GM23248 (cell line): Measurements from ENCODE around the gene OXT. TPM values are rescaled to one million over a fixed set of nuclear protein-coding genes. Genes with fewer than 3 reads are reported as not detected.
"Not testable (repeated sequence)": the region's sequence is repeated elsewhere in the genome, so short reads cannot be mapped to it uniquely, and the experiment has no call there.

Experiments used
- DNase-seq: peaks from one replicate; pipeline ENCODE4 v3.0.0-alpha.2; 2015
- H2AFZ ChIP-seq: fragments of 200-600 bp; sonication (generic); 2 replicates; pipeline ENCODE4 v1.6.1; 2016; ENCODE audit warnings: antibody characterized with exemption
- H3F3A ChIP-seq: fragments of 200-600 bp; sonication (generic); 2 replicates; pipeline ENCODE4 v1.6.1; 2016; ENCODE audit warnings: mild to moderate bottlenecking, antibody characterized with exemption, mixed run types; ENCODE audit not compliant: insufficient read depth
- H3K27ac ChIP-seq: fragments of 200-600 bp; sonication (generic); 2 replicates; pipeline ENCODE4 v1.5.1; 2016; ENCODE audit warnings: mild to moderate bottlenecking
- H3K27me3 ChIP-seq: fragments of 200-600 bp; sonication (generic); replicated peaks from 2 replicates; pipeline ENCODE4 v1.6.1; 2016; ENCODE audit warnings: mild to moderate bottlenecking; ENCODE audit not compliant: insufficient read depth
- H3K36me3 ChIP-seq: fragments of 200-600 bp; sonication (generic); 2 replicates; pipeline ENCODE4 v1.6.1; 2016; ENCODE audit warnings: low read depth, mild to moderate bottlenecking
- H3K4me1 ChIP-seq: fragments of 200-600 bp; sonication (generic); 2 replicates; pipeline ENCODE4 v1.6.1; 2016; ENCODE audit warnings: mild to moderate bottlenecking; ENCODE audit not compliant: insufficient read depth
- H3K4me2 ChIP-seq: fragments of 200-600 bp; sonication (generic); one replicate; pipeline ENCODE4 v1.6.1; 2016; ENCODE audit warnings: mild to moderate bottlenecking; ENCODE audit not compliant: unreplicated experiment
- H3K4me3 ChIP-seq: fragments of 200-600 bp; sonication (generic); 2 replicates; pipeline ENCODE4 v1.5.1; 2016; ENCODE audit warnings: mild to moderate bottlenecking
- H3K79me2 ChIP-seq: fragments of 200-600 bp; sonication (generic); 2 replicates; pipeline ENCODE4 v1.6.1; 2016; ENCODE audit warnings: mild to moderate bottlenecking; ENCODE audit not compliant: insufficient read depth
- H3K9ac ChIP-seq: fragments of 200-600 bp; sonication (generic); 2 replicates; pipeline ENCODE4 v1.6.1; 2016; ENCODE audit warnings: mild to moderate bottlenecking
- H3K9me2 ChIP-seq: fragments of 200-600 bp; sonication (generic); 2 replicates; pipeline ENCODE4 v1.6.1; 2016; ENCODE audit warnings: mixed run types, mild to moderate bottlenecking, moderate library complexity; ENCODE audit not compliant: insufficient read depth
- H3K9me3 ChIP-seq: fragments of 200-600 bp; sonication (generic); one replicate; pipeline ENCODE4 v1.6.1; 2017; ENCODE audit warnings: low read depth
- H4K20me1 ChIP-seq: fragments of 200-600 bp; sonication (generic); 2 replicates; pipeline ENCODE4 v1.6.0; 2016; ENCODE audit not compliant: insufficient read depth
- EZH2 ChIP-seq: fragments of 200-600 bp; sonication (generic); IDR thresholded peaks from 2 replicates; pipeline ENCODE4 v1.6.1; 2018; ENCODE audit warnings: antibody characterized with exemption, mild to moderate bottlenecking; ENCODE audit not compliant: insufficient read depth, poor library complexity, severe bottlenecking
- EZH2phosphoT487 ChIP-seq: fragments of 200-600 bp; sonication (generic); IDR thresholded peaks from 2 replicates; pipeline ENCODE4 v1.6.1; 2018; ENCODE audit warnings: antibody characterized with exemption, moderate library complexity, mild to moderate bottlenecking, low read depth; ENCODE audit not compliant: insufficient read depth
- WGBS, 2 experiments: methylation state at CpG; one replicate each; pipeline ENCODE4 v1.1.6; 2015 to 2017; ENCODE audit warnings: low lambda C conversion rate in 2 of 2, low coverage in 1 of 2; ENCODE audit errors: missing lambda C conversion rate in 2 of 2; 5-methylcytosine and 5-hydroxymethylcytosine counted together
- in situ Hi-C: fragments of 300-500 bp; cut with MboI; formaldehyde crosslinking; loops from 2 replicates; pipeline ENCODE4 v1.15.0; 2020
- polyA plus RNA-seq: library from polyadenylated mRNA; unstranded; fragments of >200 nt; fragmentation: Nextera tagmentation; extraction: Ambion mirVana; gene quantifications from 2 replicates; pipeline ENCODE4 v1.2.1, GENCODE V29; 2016
- total RNA-seq: library from RNA; depleted of rRNA; stranded (reverse); fragments of >200 nt; shearing (Covaris generic); gene quantifications from 2 replicates; pipeline ENCODE4 v1.2.3, GENCODE V29; 2014

Gene OXT
- total and polyA plus RNA-seq, 2 experiments from 2014 or later = 0.40 TPM; not detected in 1

DNA sequence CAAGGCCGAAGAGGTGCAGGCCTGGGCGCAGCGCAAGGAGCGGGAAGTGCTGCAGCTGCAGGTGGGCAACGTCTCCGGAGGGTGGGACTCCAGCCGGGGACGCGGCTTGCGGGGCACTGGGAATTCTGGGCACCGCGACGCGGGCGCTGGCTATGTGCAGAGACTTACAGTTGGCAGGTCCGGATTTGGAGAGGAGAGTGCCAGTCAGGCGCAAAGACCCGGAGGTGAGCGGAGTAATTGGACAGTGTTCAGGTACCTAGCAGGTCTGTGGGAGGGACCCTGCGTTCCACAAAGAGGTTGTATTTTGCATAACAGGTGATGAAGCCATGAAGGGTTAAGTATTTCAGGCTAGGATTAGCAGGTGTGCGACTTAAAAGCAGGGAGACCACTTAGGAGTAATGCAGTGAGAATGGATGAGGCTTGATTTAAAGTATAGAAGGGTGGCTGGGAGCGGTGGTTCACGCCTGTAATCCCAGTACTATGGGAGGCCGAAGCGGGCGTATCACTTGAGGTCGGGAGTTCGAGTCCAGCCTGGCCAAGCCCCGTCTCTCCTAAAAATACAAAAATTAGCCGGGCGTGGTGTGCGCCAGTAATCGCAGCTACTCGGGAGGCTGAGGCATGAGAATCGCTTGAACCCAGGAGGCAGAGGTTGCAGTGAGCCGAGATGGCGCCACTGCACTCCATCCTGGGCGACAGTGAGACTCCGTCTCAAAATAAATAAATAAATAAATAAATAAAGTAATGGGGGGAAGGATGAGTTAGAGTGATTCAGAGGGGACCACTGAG, 24.6 kb upstream of the OXT start:
- H2AFZ ChIP-seq = peak overlapping the region; percentile 83
- H3K4me3 ChIP-seq = peak overlapping the region; percentile 92
- H3K9ac ChIP-seq = peak overlapping the region; percentile 85
- peak overlapping the region; percentile 83 for H3K4me2 ChIP-seq
- in situ Hi-C loops = no loop called here
- no peaks in the 10 kb centered on the region for H4K20me1 ChIP-seq
- peak overlapping the region; percentile 77; the same call in 1 of the 2 replicates for H3K27ac ChIP-seq
- 0 out of 2 replicates have a peak, but pooled peaks cover 6% of the 10 kb centered on the region for H3F3A ChIP-seq
- peaks cover 5% of the 10 kb centered on the region; the same call in 1 of the 2 replicates for H3K4me1 ChIP-seq
- H3K36me3 ChIP-seq = peaks cover 5% of the 10 kb centered on the region; the same call in 1 of the 2 replicates
- no peaks in the 10 kb centered on the region for H3K9me3 ChIP-seq
- no peak for TF ChIP-seq EZH2phosphoT487
- TF ChIP-seq EZH2 = no peak
- H3K79me2 ChIP-seq = peaks cover 19% of the 10 kb centered on the region
- 21 to 30% methylated on average over 37 to 38 of the region's 39 CpGs for WGBS, 2 experiments
- no peak for DNase-seq
- H3K9me2 ChIP-seq = no peaks in the 10 kb centered on the region
- no peaks in the 10 kb centered on the region for H3K27me3 ChIP-seq

DNA sequence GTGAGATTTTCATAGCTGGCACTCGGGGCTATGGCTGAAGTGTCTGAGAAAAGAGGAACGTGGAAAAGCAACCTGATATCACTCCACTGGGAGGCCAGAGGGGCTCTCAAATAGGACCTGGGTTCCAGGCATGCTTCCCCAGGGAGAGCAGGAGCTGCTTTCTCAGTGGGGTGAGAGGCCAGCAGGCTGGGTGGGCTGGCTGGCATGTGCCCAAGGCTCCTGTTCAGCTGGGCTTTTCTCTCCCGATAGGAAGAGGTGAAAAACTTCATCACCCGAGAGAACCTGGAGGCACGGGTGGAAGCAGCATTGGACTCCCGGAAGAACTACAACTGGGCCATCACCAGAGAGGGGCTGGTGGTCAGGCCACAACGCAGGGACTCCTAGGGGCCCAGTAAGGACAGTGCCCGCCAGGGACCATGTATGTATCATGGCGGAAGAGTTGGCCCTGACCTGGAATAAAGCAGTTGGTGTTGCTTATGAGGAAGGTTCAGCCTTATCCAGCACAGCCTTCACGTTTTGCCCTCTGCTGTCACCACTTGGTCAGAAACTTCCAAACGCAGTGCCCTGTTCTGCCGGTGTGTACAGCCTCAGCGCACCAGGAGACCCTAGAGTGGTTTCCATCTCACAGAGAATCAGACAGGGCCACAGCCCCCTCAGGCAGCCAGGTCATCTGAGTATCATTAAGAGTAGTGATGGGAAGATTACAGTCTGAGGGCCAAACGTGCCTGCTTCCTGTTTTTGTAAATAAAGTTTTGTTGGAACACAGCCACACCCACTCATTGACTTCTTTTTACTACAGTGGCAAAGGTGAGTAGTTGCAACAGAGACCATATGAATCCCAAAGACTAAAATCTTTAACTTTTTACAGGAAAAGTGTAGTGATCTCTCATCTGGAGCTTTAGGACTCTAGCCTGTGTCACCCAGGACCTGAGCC, 23.7 kb upstream of the OXT start:
- peak overlapping the region; percentile 83 for H3K4me2 ChIP-seq
- no peaks in the 10 kb centered on the region for H3K4me1 ChIP-seq
- peak overlapping the region; percentile 92; the same call in 1 of the 2 replicates for H3K4me3 ChIP-seq
- H3K9me3 ChIP-seq = no peaks in the 10 kb centered on the region
- peaks cover 19% of the 10 kb centered on the region for H3K79me2 ChIP-seq
- TF ChIP-seq EZH2 (no peak), EZH2phosphoT487 (no peak)
- peak overlapping the region; percentile 85; the same call in 1 of the 2 replicates for H3K9ac ChIP-seq
- no peak overlapping the region for H3K27ac ChIP-seq
- H4K20me1 ChIP-seq = no peaks in the 10 kb centered on the region
- H3F3A ChIP-seq = no peaks in the 10 kb centered on the region
- no peak overlapping the region for H2AFZ ChIP-seq
- 78 to 83% methylated on average over 14 of the region's 14 CpGs for WGBS, 2 experiments
- no peak for DNase-seq
- in situ Hi-C loops = no loop called here
- H3K9me2 ChIP-seq = no peaks in the 10 kb centered on the region
- peaks cover 5% of the 10 kb centered on the region; the same call in 1 of the 2 replicates for H3K36me3 ChIP-seq
- no peaks in the 10 kb centered on the region for H3K27me3 ChIP-seq

GRCh38 chr20:3051385-3052019, 19.9 kb upstream of the OXT start:
- Histone ChIP-seq H3K4me1 (no peaks in the 10 kb centered on the region), H2AFZ (no peak overlapping the region), H3K27me3 (no peaks in the 10 kb centered on the region), H3K4me2 (no peak overlapping the region), H3K27ac (no peak overlapping the region), H3K9me3 (no peaks in the 10 kb centered on the region), H3K36me3 (peaks cover 5% of the 10 kb centered on the region; the same call in 1 of the 2 replicates), H3K9ac (no peak overlapping the region), H3K4me3 (no peak overlapping the region), H3F3A (no peaks in the 10 kb centered on the region), H3K9me2 (no peaks in the 10 kb centered on the region), H3K79me2 (peaks cover 17% of the 10 kb centered on the region), H4K20me1 (no peaks in the 10 kb centered on the region)
- no peak for DNase-seq
- in situ Hi-C loops = no loop called here
- 62 to 66% methylated on average over 7 of the region's 7 CpGs for WGBS, 2 experiments
- TF ChIP-seq EZH2phosphoT487 (no peak), EZH2 (no peak)

DNA sequence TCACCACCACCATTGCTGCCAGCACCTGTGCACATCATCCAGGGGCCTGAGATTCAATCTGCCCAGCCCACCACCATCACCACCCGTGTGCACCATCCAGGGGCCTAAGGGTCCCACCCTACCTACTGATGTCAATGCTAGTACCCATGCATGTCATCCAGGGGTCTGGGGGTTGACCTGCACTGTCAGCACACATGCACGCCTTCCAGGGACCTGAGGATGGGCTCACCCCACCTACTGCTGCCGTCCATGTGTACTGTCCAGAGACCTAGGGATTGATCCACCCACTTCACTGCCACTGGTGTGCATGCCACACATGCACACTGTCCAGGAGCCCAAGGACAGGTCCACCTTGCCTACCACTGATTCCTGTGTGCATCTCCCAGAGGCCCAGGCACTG, 11.9 kb upstream of the OXT start:
- Histone ChIP-seq H3K4me1 (no peaks in the 10 kb centered on the region), H3K27ac (no peak overlapping the region), H3K4me2 (no peak overlapping the region), H3K36me3 (no peaks in the 10 kb centered on the region), H3K27me3 (no peaks in the 10 kb centered on the region), H3K79me2 (no peaks in the 10 kb centered on the region), H3K9ac (no peak overlapping the region), H3K9me3 (no peaks in the 10 kb centered on the region), H3K9me2 (no peaks in the 10 kb centered on the region), H3K4me3 (no peak overlapping the region), H2AFZ (no peak overlapping the region), H3F3A (no peaks in the 10 kb centered on the region), H4K20me1 (no peaks in the 10 kb centered on the region)
- no peak for TF ChIP-seq EZH2
- no peak for TF ChIP-seq EZH2phosphoT487
- 92 to 93% methylated on average over 2 to 3 of the region's 3 CpGs for WGBS, 2 experiments
- no peak for DNase-seq
- in situ Hi-C loops = no loop called here

GRCh38 chr20:3064119-3064518, 7.3 kb upstream of the OXT start:
- DNase-seq, H3K9me2 ChIP-seq, H3K79me2 ChIP-seq, H3K4me2 ChIP-seq, H3K9ac ChIP-seq, H3K27ac ChIP-seq, H3K27me3 ChIP-seq, H3K9me3 ChIP-seq, H4K20me1 ChIP-seq, in situ Hi-C loops, H3K4me3 ChIP-seq, H2AFZ ChIP-seq, H3K36me3 ChIP-seq: not testable (repeated sequence)
- H3F3A ChIP-seq = peaks cover 26% of the 10 kb centered on the region
- H3K4me1 ChIP-seq = peaks cover 22% of the 10 kb centered on the region
- 78 to 82% methylated on average over 6 of the region's 6 CpGs for WGBS, 2 experiments
